Measurements from ENCODE around the gene ITPA.
A peak's percentile ranks its signal among the peaks of the same experiment; 100 is the strongest.

Gene ITPA

DNA sequence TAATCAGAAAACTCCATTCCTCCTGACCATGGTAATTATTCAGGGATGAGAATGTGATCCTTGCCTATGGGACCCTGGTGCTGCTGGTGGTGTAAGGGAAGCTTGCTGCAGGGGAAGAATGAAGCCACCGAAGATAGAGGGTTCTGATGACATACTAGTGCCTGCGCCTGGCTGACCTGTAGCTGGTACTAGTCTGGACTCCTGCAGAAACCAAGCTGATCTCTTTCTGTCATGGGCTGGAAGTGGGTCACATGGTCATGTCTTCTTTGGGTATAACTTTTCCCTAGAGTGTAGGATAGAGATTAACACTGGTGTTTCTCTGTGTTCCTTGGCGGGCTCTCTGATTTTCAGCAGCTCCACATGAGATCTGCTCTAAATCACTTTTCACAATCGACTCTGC, 38.3 kb downstream of the ITPA start:
- DNase-seq, result no peak

GRCh38 chr20:3248167-3248992, 39.1 kb downstream of the ITPA start:
- peak; percentile 26 for DNase-seq

DNA sequence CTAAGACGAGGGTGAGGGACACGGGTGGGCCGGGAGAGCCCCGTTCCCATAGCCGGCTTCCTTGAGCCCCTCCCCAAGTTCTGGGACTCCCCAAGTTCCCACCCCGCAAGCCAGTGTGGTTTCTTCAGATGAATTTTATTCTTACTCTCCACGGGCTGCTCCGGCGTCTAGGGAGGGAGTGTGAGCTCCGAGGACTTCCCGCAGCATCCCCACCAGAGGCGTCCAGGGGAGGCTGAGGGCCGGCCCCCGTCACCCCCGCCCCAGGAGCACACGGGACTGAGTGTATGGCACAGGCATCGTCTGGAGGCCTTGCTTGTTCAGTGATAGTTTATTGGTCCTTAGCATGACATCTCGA, 39.7 kb downstream of the ITPA start:
- no peak for DNase-seq

DNA sequence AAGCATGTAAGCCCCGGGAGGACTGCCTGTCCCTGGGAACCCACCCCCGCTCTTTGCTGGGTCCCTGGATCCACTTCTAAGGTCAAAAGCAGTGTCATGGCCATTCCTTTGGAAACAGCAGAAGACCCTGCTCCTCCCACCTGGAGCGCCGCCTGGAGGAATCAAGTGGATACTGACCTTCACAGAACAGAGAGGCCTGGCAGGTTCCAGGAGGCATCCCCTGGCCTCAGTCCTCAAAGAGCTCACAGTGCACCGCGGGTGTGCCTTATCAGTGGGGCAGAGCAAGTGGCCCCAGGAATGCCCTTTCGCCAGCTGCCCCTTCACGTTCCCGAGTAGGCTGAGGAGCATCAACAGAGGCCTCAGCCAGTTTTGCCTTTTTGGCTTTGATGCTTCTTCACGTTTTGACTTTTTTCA, 40.8 kb downstream of the ITPA start:
- DNase-seq, result no peak

- DNase-seq, result no peak
Measured at GRCh38 chr20:3251806-3252205, 42.5 kb downstream of the ITPA start.

GRCh38 chr20:3255728-3256127, 46.4 kb downstream of the ITPA start:
- DNase-seq, result no peak

DNA sequence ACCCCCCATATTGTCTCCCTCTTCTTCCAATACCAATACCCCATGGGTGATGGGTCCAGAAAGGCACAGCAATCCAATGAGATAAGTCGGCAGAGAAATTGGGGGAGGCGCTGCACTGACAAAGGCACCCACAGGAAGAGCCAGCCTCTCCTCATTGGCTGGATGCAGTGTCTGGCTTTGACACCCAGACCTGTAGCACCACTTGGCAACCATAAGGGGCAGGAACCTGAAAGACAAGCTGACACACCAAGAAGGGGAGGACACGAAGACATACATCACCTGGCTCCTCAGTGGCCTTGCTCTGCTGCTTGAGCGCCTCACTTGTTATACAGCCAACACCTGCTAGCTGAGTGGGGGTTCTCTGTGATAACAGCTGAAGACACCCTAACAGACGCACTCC, 49.1 kb downstream of the ITPA start:
- no peak for DNase-seq

DNA sequence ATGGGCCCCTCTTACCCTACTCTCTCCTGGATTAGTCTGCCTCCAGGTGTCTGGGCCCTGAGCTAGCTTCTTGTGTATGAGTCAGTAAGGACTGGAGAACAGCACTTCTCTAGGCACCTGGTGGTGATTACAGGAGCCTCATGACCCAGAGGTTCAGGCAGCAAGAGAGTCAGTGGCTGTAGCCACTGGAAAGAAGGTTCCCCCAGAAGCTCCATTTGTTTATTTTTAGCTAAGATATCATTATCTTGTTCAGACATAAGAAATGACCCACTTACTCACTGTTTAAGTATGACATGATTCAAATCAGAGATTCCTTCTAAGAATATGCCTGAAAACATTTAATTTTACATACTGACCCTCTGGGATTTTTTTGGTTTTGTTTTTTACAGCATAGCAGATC, 53.3 kb downstream of the ITPA start:
- DNase-seq, result no peak

GRCh38 chr20:3270051-3270450, 60.8 kb downstream of the ITPA start:
- no peak for DNase-seq

- no peak for DNase-seq
Measured at GRCh38 chr20:3273371-3273770, 64.1 kb downstream of the ITPA start.
